ENCODE measurements around the gene CYB561A3. TPM values are rescaled to one million over a fixed set of nuclear protein-coding genes. Genes with fewer than 3 reads are reported as not detected.

CYB561A3 gene
- total and polyA plus RNA-seq, 2 of the 13 experiments (the other 11 are each of a cell fraction or from before 2014, with no cell fraction given): 11.4 to 14.9 TPM

DNA sequence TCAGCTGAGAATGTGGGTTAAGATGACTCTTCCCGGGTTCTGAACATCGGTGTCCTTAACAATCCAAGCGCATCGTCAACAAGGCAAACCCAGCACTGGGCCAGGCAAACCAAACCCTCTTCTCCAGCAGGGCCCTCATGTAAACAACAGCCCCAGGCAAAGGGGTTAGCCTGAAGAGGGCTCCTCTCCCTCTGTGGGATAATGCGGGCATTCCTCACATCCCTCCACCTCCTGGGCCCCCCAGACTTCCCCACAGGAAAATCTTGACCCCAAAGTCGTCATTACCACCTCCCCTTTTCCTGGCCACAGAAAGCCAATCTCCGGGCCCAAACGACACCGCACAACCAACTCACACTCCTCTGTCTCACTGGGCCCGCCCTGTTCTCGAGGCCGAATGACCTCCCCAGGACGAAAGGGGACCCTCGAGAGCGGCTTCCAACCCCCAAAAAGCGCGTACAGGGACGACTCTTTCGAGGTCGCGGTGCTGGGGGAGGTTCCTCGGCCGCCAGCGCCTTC is 29.3 kb downstream of the CYB561A3 start (continued):
- TF ChIP-seq FOXK2 (IDR thresholded peaks at IDR 0.05): peak; percentile 37; the same call in 1 of the 2 replicates
- TF ChIP-seq TOE1 (CRISPR knock-in tag; IDR thresholded peaks at IDR 0.05): no peak
- TF ChIP-seq, protein P1, sequence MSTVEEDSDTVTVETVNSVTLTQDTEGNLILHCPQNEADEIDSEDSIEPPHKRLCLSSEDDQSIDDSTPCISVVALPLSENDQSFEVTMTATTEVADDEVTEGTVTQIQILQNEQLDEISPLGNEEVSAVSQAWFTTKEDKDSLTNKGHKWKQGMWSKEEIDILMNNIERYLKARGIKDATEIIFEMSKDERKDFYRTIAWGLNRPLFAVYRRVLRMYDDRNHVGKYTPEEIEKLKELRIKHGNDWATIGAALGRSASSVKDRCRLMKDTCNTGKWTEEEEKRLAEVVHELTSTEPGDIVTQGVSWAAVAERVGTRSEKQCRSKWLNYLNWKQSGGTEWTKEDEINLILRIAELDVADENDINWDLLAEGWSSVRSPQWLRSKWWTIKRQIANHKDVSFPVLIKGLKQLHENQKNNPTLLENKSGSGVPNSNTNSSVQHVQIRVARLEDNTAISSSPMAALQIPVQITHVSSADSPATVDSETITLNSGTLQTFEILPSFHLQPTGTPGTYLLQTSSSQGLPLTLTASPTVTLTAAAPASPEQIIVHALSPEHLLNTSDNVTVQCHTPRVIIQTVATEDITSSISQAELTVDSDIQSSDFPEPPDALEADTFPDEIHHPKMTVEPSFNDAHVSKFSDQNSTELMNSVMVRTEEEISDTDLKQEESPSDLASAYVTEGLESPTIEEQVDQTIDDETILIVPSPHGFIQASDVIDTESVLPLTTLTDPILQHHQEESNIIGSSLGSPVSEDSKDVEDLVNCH (CRISPR knock-in tag; IDR thresholded peaks at IDR 0.05): no peak
- TF ChIP-seq TCF12 (IDR thresholded peaks at IDR 0.05): no peak
- peak; percentile 27; the same call in 1 of the 2 replicates for TF ChIP-seq TCF12 (CRISPR knock-in tag; IDR thresholded peaks at IDR 0.05)
- TF ChIP-seq GTF3A (CRISPR knock-in tag; conservative IDR thresholded peaks at IDR 0.05): no peak
- 0 out of 2 replicates have a peak, but pooled peaks have one; percentile 3 for TF ChIP-seq ZNF230 (CRISPR knock-in tag; IDR thresholded peaks at IDR 0.05)
- TF ChIP-seq, protein P2, sequence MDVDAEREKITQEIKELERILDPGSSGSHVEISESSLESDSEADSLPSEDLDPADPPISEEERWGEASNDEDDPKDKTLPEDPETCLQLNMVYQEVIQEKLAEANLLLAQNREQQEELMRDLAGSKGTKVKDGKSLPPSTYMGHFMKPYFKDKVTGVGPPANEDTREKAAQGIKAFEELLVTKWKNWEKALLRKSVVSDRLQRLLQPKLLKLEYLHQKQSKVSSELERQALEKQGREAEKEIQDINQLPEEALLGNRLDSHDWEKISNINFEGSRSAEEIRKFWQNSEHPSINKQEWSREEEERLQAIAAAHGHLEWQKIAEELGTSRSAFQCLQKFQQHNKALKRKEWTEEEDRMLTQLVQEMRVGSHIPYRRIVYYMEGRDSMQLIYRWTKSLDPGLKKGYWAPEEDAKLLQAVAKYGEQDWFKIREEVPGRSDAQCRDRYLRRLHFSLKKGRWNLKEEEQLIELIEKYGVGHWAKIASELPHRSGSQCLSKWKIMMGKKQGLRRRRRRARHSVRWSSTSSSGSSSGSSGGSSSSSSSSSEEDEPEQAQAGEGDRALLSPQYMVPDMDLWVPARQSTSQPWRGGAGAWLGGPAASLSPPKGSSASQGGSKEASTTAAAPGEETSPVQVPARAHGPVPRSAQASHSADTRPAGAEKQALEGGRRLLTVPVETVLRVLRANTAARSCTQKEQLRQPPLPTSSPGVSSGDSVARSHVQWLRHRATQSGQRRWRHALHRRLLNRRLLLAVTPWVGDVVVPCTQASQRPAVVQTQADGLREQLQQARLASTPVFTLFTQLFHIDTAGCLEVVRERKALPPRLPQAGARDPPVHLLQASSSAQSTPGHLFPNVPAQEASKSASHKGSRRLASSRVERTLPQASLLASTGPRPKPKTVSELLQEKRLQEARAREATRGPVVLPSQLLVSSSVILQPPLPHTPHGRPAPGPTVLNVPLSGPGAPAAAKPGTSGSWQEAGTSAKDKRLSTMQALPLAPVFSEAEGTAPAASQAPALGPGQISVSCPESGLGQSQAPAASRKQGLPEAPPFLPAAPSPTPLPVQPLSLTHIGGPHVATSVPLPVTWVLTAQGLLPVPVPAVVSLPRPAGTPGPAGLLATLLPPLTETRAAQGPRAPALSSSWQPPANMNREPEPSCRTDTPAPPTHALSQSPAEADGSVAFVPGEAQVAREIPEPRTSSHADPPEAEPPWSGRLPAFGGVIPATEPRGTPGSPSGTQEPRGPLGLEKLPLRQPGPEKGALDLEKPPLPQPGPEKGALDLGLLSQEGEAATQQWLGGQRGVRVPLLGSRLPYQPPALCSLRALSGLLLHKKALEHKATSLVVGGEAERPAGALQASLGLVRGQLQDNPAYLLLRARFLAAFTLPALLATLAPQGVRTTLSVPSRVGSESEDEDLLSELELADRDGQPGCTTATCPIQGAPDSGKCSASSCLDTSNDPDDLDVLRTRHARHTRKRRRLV (CRISPR knock-in tag; IDR thresholded peaks at IDR 0.05): peak; percentile 23; the same call in 1 of the 2 replicates
- TF ChIP-seq, protein P3, sequence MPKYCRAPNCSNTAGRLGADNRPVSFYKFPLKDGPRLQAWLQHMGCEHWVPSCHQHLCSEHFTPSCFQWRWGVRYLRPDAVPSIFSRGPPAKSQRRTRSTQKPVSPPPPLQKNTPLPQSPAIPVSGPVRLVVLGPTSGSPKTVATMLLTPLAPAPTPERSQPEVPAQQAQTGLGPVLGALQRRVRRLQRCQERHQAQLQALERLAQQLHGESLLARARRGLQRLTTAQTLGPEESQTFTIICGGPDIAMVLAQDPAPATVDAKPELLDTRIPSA (CRISPR knock-in tag; IDR thresholded peaks at IDR 0.05; ENCODE audit: borderline replicate concordance): 0 out of 2 replicates have a peak, but pooled peaks have one; percentile 2

All from HepG2 (cell line).